Measurements from ENCODE around the gene STK24.

- no peak for TF ChIP-seq CTCF (IDR thresholded peaks at IDR 0.05)
- TF ChIP-seq ZFX (IDR thresholded peaks at IDR 0.05; ENCODE audit: borderline replicate concordance), result no peak
These were observed 68.6 kb downstream of the STK24 start for GRCh38 chr13:98508280-98508679.
